Epithelial cell of esophagus (primary cell): ENCODE data around the gene ADM.

Experiments
- DNase-seq: peaks from one replicate; pipeline ENCODE4 v3.0.0; 2010; ENCODE audit warnings: low read depth
- H3K4me3 ChIP-seq: 2 replicates; pipeline ENCODE4 v1.5.1; 2011; ENCODE audit warnings: mild to moderate bottlenecking, low read length, control low read depth
- TF ChIP-seq, protein P1 (sequence below): IDR thresholded peaks from 2 replicates; pipeline ENCODE4 v1.5.1; 2011; ENCODE audit warnings: low read depth, mild to moderate bottlenecking, low read length, control low read depth, inconsistent platforms; ENCODE audit not compliant: insufficient read depth; ENCODE audit errors: missing control alignments

The ADM gene

DNA sequence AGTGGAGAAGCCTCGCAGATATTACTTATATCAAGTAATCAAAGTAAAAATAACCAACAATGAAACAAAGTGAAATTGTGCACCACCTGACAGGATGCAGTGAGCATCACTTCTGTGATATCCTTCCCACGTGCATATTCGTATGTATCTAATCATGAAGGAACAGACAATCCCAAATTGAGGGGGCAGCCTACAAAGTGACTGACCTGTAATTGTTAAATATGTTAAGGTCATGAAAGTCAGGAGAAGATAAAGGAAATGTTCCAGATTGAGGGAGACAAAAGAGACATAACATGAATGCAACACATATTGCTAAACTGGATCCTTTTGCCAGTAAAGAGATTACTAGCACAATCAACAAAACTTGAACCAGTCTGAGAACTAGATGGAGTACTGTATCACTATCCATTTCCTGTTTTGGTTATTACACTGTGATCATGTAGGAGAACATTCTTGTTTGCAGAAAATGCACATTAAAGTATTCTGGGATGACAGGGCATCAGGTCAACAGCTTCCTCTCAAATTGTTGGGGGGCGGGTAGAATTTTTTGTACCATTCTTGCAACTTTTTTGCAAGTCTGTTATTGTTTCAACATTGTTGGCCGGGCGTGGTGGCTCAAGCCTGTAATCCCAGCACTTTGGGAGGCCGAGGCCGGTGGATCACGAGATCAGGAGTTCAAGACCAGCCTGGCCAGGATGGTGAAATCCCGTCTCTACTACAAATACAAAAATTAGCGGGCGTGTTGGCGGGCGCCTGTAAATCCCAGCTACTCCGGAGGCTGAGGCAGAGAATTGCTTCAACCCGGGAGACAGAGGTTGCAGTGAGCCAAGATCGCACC lies 12.9 kb upstream of the ADM start:
- H3K4me3 ChIP-seq = no peak overlapping the region
- DNase-seq = no peak
- TF ChIP-seq, protein P1, sequence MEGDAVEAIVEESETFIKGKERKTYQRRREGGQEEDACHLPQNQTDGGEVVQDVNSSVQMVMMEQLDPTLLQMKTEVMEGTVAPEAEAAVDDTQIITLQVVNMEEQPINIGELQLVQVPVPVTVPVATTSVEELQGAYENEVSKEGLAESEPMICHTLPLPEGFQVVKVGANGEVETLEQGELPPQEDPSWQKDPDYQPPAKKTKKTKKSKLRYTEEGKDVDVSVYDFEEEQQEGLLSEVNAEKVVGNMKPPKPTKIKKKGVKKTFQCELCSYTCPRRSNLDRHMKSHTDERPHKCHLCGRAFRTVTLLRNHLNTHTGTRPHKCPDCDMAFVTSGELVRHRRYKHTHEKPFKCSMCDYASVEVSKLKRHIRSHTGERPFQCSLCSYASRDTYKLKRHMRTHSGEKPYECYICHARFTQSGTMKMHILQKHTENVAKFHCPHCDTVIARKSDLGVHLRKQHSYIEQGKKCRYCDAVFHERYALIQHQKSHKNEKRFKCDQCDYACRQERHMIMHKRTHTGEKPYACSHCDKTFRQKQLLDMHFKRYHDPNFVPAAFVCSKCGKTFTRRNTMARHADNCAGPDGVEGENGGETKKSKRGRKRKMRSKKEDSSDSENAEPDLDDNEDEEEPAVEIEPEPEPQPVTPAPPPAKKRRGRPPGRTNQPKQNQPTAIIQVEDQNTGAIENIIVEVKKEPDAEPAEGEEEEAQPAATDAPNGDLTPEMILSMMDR = no peak

DNA sequence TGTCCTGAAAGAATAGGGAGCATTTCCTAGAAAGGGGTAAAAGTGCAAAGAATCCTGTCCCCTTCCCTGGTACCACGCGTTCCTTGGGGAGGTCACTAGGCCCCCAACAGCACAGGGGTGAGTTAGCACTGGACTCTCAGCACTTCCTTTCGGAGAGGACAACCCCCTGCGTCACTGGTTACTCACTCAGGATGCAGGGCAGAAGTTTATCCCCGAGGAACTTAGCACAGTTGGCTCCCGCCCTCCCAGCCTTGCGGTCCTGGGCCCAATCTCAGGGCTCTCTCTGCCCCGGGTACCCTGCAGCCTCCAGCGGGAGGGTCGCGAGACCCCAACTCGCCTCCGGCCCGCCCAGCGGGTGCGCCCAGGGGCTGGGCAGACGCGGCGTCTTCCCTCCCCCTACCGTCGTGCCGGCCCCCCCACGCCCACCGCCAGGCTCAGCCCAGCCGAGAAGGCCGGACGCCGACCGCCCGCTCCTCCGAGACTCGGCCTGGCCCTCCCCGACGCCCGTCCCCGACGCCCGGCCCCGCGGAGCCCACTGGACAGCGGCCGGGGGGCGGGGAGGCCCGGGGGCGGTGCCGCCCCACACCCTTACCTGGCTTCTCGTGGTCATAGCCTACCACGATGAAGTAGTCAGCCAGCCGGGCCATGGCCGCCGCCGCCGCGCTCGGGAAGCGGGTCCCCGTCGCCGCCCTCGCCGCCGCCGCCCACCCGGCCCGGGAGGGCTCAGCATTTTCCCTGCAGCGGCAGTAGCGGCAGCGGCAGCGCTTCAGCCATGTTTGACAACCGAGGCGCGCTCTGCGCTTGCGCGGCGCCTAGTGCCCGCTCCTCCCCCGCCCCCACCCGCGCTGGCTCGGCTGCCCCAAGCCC lies 11.2 kb upstream of the ADM start, which contains the start of gene SBF2:
SBF2 (minus strand) TSS at position 797 of the 867 bp plus-strand sequence; CDS start at position 647, 150 bp downstream.
- DNase-seq = peak; percentile 85
- TF ChIP-seq, protein P1 = no peak
- H3K4me3 ChIP-seq = peak within 1 kb of the TSS; percentile 76

DNA sequence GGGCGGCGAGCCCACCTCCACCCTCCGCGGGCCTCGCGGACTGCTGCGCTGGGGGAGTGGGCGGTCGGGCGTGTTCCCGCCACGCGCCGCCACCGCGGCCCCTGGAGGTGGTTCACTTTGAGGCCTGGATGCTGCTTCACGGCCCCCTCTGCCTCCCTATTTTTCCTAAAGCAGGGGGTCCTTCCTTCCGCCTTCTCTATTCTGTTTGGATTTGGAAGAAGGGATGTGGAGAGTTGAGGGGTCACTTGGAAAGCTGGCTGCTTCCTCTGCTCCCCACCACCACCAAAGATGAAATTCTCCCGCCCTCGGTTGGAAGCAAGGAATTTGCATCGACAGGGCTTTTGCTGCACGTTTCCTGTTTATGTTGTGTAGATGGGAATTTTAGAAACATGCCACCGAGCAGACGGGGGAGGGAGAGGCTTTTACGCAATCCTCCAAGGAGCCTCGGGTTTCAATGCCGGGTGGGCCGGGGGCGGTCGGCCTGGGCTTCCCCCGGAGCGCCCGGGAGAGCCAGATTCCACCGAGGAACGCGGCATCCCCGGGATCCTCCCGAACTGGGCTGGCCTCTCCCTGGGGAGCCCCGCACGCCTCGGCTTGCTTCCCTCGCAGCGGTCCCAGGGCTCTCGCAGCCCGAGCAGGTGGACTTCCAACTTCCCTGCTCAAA lies 10.5 kb upstream of the ADM start:
- TF ChIP-seq, protein P1 = no peak
- H3K4me3 ChIP-seq = peak overlapping the region; percentile 76
- peak; percentile 59 for DNase-seq

DNA sequence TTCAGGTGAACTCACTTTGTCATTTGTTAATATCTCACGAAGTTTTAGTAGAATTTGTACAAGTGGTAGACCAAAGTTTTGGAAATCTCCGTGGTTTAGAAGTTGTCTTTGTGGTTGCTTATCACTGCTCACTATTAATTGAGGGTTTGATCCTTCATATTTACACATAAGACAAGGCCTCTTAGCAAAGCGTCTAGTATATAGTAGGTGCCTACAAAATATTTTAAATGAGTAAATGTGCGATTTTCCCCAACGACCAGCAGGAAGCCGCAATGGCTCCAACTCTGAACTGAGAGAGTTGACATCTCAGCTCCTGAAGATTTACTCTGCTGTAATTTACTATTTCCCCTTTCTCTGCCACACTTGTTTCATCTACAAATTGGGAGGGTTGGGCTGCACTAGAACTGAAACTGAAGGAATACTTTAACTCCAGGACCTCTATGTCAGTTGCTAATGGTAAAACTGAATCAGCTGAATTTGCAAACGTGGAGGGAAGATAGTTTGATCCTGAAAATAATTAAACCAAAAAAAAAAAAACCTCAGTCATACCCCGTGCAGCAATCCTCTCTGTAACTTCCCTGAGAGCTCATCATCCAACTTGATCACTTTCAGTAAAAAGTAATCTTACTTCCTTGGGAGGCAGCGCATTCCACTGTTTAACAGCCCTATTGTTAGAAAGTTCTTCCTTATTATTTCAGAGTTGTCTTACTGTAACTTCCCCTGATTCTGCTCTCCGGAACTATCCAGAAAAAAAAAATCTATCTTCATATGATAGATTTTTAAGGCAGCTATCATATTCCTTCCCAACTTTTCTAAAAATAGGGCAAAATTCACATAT lies 9.6 kb upstream of the ADM start:
- no peak overlapping the region for H3K4me3 ChIP-seq
- TF ChIP-seq, protein P1 = no peak
- no peak for DNase-seq

DNA sequence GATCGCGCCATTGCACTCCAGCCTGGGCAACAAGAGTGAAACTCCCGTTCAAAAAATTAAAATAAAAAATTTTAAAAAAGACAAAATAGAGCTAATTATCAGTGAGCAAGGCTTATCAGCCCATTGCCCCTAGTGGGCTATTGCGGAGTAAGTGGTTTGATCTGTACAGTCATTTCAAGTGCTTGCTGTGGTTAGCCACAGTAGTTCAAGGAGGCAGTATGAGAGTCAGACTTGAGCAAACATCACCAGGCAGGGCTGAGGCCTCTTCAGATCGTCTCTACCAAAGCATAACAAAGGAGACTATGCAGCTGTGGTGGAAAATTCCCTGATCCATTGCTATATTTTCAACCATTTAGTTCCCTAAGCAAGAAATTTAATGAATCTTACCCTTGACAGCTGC lies 6.5 kb upstream of the ADM start:
- TF ChIP-seq, protein P1 = no peak
- DNase-seq = peak; percentile 55

More for the DNA sequence above, 6.5 kb upstream of the ADM start:
- no peak overlapping the region for H3K4me3 ChIP-seq
